ENCODE measurements around the gene MED29. TPM values are rescaled to one million over a fixed set of nuclear protein-coding genes. Genes with fewer than 3 reads are reported as not detected.

The MED29 gene
- total RNA-seq, 1 experiment from 2014 or later = 739 TPM

GRCh38 chr19:39370735-39371134 is 20.4 kb upstream of the MED29 start:
- ChIA-PET POLR2A (interaction anchor here (0.8 to 2.6 kb wide), 9 partner anchors 9 to 65 kb away, joined by 3 to 10 read pairs (median 5); partner anchors contain the start of genes MED29, PAF1, RPS16 and SAMD4B), CTCF (interaction anchor here (0.6 to 2.7 kb wide), 3 partner anchors 15 to 631 kb away, joined by 3 to 25 read pairs (median 4); partner anchors contain the start of gene SAMD4B)
- TF ChIP-seq, protein P1, sequence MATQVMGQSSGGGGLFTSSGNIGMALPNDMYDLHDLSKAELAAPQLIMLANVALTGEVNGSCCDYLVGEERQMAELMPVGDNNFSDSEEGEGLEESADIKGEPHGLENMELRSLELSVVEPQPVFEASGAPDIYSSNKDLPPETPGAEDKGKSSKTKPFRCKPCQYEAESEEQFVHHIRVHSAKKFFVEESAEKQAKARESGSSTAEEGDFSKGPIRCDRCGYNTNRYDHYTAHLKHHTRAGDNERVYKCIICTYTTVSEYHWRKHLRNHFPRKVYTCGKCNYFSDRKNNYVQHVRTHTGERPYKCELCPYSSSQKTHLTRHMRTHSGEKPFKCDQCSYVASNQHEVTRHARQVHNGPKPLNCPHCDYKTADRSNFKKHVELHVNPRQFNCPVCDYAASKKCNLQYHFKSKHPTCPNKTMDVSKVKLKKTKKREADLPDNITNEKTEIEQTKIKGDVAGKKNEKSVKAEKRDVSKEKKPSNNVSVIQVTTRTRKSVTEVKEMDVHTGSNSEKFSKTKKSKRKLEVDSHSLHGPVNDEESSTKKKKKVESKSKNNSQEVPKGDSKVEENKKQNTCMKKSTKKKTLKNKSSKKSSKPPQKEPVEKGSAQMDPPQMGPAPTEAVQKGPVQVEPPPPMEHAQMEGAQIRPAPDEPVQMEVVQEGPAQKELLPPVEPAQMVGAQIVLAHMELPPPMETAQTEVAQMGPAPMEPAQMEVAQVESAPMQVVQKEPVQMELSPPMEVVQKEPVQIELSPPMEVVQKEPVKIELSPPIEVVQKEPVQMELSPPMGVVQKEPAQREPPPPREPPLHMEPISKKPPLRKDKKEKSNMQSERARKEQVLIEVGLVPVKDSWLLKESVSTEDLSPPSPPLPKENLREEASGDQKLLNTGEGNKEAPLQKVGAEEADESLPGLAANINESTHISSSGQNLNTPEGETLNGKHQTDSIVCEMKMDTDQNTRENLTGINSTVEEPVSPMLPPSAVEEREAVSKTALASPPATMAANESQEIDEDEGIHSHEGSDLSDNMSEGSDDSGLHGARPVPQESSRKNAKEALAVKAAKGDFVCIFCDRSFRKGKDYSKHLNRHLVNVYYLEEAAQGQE (IDR thresholded peaks at IDR 0.05; ENCODE audit: insufficient read depth in 1 of 2, low read depth in 2 of 2, low read length in 1 of 2) = no peak
- TF ChIP-seq POLR2AphosphoS5 (IDR thresholded peaks at IDR 0.05; ENCODE audit: low read depth, low read length) (no peak), CTCF (IDR thresholded peaks at IDR 0.05) (no peak), SIN3A (IDR thresholded peaks at IDR 0.05; ENCODE audit: borderline replicate concordance, insufficient read depth, low read depth, low read length) (no peak), TCF7L2 (IDR thresholded peaks at IDR 0.05; ENCODE audit: low read depth, low read length) (no peak)
- DNase-seq (ENCODE audit: low read depth, low spot score) = no peak
- intact Hi-C loops (cut with micrococcal nuclease; ENCODE audit: unreplicated experiment) (no loop called here), in situ Hi-C loops (cut with HindIII; ENCODE audit: low pct_unique_long_range_greater_than_20kb, low sequenced_read_pairs) (no loop called here)
- no peak overlapping the region for H3K27ac ChIP-seq (ENCODE audit: low read length)
- BruUV-seq (replicated peaks) = no TSS peak
- no peak overlapping the region for H3K4me3 ChIP-seq (ENCODE audit: low read depth in 2 of 2, low read length in 2 of 2)
- H3K4me1 ChIP-seq (ENCODE audit: control insufficient read depth, insufficient read depth, low read length) = no peaks in the 10 kb centered on the region
- H3K9me3 ChIP-seq (ENCODE audit: control insufficient read depth, insufficient read depth, low read depth, low read length) = no peaks in the 10 kb centered on the region
- peaks cover 64% of the 10 kb centered on the region for H3K36me3 ChIP-seq (ENCODE audit: control insufficient read depth, insufficient read depth, low read length)
- no peaks in the 10 kb centered on the region for H3K27me3 ChIP-seq (ENCODE audit: control insufficient read depth, insufficient read depth, low read length)
- ATAC-seq = no peak

GRCh38 chr19:39372047-39372802 is 19.0 kb upstream of the MED29 start:
- H3K4me3 ChIP-seq (ENCODE audit: low read depth in 2 of 2, low read length in 2 of 2) = no peak overlapping the region
- DNase-seq (ENCODE audit: low read depth, low spot score) (no peak), ATAC-seq (peak; percentile 2)
- ChIA-PET POLR2A (interaction anchor here (0.6 to 1.7 kb wide), 6 partner anchors 10 to 883 kb away, joined by 3 to 7 read pairs (median 5); partner anchors contain the start of genes MED29 and PAF1), CTCF (interaction anchor here (0.6 to 2.7 kb wide), 2 partner anchors 12 to 30 kb away, joined by 3 to 25 read pairs; partner anchors contain the start of gene SAMD4B)
- H3K27me3 ChIP-seq (ENCODE audit: control insufficient read depth, insufficient read depth, low read length) = no peaks in the 10 kb centered on the region
- H3K4me1 ChIP-seq (ENCODE audit: control insufficient read depth, insufficient read depth, low read length) = no peaks in the 10 kb centered on the region
- intact Hi-C loops (cut with micrococcal nuclease; ENCODE audit: unreplicated experiment) (no loop called here), in situ Hi-C loops (cut with HindIII; ENCODE audit: low pct_unique_long_range_greater_than_20kb, low sequenced_read_pairs) (no loop called here)
- TF ChIP-seq POLR2AphosphoS5 (IDR thresholded peaks at IDR 0.05; ENCODE audit: low read depth, low read length) = no peak
- no peak for TF ChIP-seq SIN3A (IDR thresholded peaks at IDR 0.05; ENCODE audit: borderline replicate concordance, insufficient read depth, low read depth, low read length)
- TF ChIP-seq, protein P1 (IDR thresholded peaks at IDR 0.05; ENCODE audit: insufficient read depth in 1 of 2, low read depth in 2 of 2, low read length in 1 of 2) = no peak
- no peak for TF ChIP-seq TCF7L2 (IDR thresholded peaks at IDR 0.05; ENCODE audit: low read depth, low read length)
- no peak for TF ChIP-seq CTCF (IDR thresholded peaks at IDR 0.05)
- H3K9me3 ChIP-seq (ENCODE audit: control insufficient read depth, insufficient read depth, low read depth, low read length) = no peaks in the 10 kb centered on the region
- TSS peak; percentile 25 for BruUV-seq (replicated peaks)
- peaks cover 71% of the 10 kb centered on the region for H3K36me3 ChIP-seq (ENCODE audit: control insufficient read depth, insufficient read depth, low read length)
- H3K27ac ChIP-seq (ENCODE audit: low read length) = no peak overlapping the region
